ENCODE results near the gene PRMT7.

Gene PRMT7

DNA sequence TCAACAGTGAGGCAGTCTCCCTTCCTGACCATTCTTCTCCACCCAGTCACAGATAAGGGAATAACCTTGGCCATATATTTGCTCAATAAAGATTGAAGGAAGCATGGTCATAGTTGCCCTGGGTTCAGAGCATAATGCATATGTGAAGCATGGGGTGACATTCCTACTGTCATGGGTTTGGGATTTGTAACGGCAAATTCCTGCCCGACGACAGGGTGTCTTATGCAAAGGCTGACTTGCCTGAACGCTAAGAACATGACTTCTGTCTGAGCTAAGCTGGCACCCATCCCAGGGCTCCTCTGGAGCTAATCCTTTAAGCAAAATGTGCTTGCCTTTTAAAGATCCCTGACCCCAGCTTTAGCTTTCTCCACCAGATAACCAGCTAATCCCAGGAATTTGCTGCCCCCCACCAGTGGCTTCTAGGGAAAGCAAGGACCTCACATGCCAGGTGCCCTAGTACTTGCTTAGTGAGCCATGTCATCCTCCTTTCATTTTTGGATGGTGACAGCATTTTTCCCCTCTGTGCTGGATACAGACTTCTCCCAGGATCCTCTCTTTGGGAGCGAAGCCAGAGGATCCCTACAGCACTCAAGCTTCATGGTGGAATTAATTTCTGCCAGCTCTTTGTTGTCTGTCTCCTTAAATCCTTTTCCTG is 11.8 kb upstream of the PRMT7 start:
- POLR2A ChIA-PET: interaction anchor here (1.3 to 2.1 kb wide), 2 partner anchors 9 kb away, joined by 3 to 7 read pairs; no protein-coding TSS in a partner anchor
- TF ChIP-seq, protein P1, sequence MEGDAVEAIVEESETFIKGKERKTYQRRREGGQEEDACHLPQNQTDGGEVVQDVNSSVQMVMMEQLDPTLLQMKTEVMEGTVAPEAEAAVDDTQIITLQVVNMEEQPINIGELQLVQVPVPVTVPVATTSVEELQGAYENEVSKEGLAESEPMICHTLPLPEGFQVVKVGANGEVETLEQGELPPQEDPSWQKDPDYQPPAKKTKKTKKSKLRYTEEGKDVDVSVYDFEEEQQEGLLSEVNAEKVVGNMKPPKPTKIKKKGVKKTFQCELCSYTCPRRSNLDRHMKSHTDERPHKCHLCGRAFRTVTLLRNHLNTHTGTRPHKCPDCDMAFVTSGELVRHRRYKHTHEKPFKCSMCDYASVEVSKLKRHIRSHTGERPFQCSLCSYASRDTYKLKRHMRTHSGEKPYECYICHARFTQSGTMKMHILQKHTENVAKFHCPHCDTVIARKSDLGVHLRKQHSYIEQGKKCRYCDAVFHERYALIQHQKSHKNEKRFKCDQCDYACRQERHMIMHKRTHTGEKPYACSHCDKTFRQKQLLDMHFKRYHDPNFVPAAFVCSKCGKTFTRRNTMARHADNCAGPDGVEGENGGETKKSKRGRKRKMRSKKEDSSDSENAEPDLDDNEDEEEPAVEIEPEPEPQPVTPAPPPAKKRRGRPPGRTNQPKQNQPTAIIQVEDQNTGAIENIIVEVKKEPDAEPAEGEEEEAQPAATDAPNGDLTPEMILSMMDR (IDR thresholded peaks at IDR 0.05; ENCODE audit: control extremely low read depth, extremely low read depth, low read depth, missing control alignments): no peak
- DNase-seq (ENCODE audit: extremely low spot score): no peak
- CTCF ChIA-PET: interaction anchor here (1.1 to 2.7 kb wide), 6 partner anchors 8 to 38 kb away, joined by 3 to 11 read pairs (median 8); partner anchors contain the start of genes PRMT7 and SLC7A6OS

DNA sequence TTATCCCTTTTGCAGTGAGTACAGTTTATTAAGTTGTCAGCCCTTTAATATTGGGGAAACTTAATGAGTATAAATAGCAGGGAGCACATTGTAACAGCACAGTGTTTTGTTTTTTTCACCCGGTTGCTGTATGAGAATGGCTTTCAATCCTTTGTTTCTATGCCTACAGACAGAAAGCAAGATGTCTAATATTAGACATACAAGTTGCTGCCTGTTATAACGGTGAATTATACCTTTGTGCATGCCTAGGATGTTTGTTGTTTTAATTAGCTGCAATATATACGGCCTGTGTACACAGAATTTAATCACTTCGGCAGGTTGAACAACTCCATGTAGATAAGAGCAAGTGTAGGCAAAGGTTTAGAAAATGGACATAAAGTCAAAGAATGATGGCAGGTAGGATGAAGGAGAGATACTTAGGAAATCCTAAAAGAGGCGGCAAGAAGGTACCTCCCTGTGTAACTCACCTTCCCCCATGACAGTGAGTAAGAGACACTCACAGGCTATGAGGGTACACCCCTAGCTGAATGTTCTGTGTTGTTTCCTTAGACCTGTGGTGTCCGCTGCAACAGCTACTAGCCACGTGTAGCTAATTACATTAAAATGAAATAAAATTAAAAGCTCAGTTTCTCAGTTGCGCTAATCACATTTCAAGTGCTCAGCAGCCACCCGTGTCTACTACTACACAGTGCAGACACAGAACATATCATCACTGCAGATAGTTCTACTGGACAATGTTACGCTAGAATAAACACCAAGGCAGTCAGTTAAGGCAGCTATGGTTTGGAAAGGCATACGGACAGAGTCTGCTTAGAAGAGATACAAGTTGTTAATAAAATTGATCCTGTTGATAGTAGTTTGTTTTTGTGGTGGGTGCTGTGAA is 11.0 kb upstream of the PRMT7 start:
- TF ChIP-seq, protein P1 (IDR thresholded peaks at IDR 0.05; ENCODE audit: control extremely low read depth, extremely low read depth, low read depth, missing control alignments): no peak
- CTCF ChIA-PET: interaction anchor here (0.9 to 3.0 kb wide), 13 partner anchors 8 to 54 kb away, joined by 3 to 14 read pairs (median 6); partner anchors contain the start of genes PRMT7, SLC7A6 and SLC7A6OS
- POLR2A ChIA-PET: interaction anchor here (0.7 to 2.1 kb wide), 3 partner anchors 10 to 16 kb away, joined by 3 to 7 read pairs (median 4); partner anchors contain the start of genes PRMT7 and SLC7A6OS
- no peak for DNase-seq (ENCODE audit: extremely low spot score)

DNA sequence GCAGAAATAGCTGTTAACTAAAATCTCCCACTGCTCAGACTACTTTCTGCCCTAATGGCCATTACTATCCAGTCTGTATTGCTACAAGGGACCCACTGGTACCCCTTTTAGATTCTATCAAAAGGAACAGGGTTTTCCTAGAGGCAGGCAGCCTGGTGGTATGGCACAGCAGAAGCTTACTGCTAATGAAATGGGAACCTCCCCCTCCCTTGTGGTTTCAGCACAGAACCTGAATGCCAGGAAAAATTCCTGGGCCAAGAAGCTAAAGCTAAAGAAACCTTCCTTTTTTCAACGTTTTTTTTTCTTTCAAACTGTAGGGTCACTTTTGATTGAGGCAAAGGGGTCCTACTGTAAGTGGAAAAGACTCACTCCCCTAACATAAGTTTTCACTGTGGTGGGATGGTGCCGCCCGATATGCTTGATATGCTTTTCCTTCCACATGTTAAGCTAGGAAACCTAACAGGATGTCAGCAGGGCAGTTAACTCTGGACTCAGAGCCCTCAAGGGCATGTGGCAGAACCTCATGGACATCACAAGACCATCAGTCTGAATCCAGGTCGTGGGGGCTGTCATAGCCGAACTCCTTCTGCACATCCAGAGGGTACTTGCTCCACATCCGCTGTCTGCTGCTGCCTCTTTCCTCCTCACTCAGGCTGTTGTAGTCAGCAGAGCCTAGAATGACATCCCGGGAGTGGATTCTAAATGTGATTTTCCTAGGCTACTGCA is 9.9 kb upstream of the PRMT7 start:
- TF ChIP-seq, protein P1 (IDR thresholded peaks at IDR 0.05; ENCODE audit: control extremely low read depth, extremely low read depth, low read depth, missing control alignments): no peak
- ChIA-PET CTCF (interaction anchor here (1.0 to 3.0 kb wide), 10 partner anchors 8 to 39 kb away, joined by 3 to 14 read pairs (median 8); partner anchors contain the start of genes PRMT7, SLC7A6 and SLC7A6OS), POLR2A (interaction anchor here (0.7 to 2.1 kb wide), 3 partner anchors 10 to 17 kb away, joined by 3 to 7 read pairs (median 4); partner anchors contain the start of genes PRMT7 and SLC7A6OS)
- no peak for DNase-seq (ENCODE audit: extremely low spot score)

DNA sequence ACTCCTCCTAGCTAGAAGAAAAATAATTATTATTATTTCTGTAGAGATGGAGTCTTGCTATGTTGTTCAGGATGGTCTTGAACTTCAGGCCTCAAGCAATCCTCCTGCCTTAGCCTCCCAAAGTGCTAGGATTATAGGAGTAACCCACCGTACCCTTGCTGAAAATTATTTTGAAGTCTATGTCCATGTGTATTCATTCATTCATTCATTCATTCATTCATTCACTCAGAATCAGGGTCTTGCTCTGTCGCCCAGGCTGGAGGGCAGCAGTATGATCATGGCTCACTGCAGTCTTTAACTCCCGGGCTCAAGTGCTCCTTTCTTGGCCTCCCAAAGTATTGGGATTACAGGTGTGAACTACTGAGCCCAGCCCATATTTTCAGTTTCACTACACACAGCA is 4.2 kb upstream of the PRMT7 start:
- no peak for DNase-seq (ENCODE audit: extremely low spot score)
- ChIA-PET CTCF (interaction anchor here (1.0 to 1.2 kb wide), 2 partner anchors 19 to 45 kb away, joined by 3 to 4 read pairs; no protein-coding TSS in a partner anchor), POLR2A (no interaction called here)
- TF ChIP-seq, protein P1 (IDR thresholded peaks at IDR 0.05; ENCODE audit: control extremely low read depth, extremely low read depth, low read depth, missing control alignments): no peak

- ChIA-PET POLR2A (no interaction called here), CTCF (interaction anchor here (1.0 kb wide), 1 partner anchor 46 kb away, joined by 3 read pairs; the partner anchor contains the start of gene SLC7A6)
- TF ChIP-seq, protein P1 (IDR thresholded peaks at IDR 0.05; ENCODE audit: control extremely low read depth, extremely low read depth, low read depth, missing control alignments): no peak
- no peak for DNase-seq (ENCODE audit: extremely low spot score)
Measured at GRCh38 chr16:68309799-68310198, 1.0 kb upstream of the PRMT7 start.

All from GM10248 (cell line).